ENCODE measurements around the gene DTX3. TPM values are rescaled to one million over a fixed set of nuclear protein-coding genes. Genes with fewer than 3 reads are reported as not detected.

Gene DTX3
- polyA plus RNA-seq, 1 donor from 2014 or later = 141 TPM

Other genes starting within 250 kb of the DTX3 start
- gene R3HDM2, start 173.8 kb upstream of the DTX3 start, polyA plus RNA-seq = 11.1 and 13.7 TPM in 2 replicates
- gene INHBC, start 170.0 kb upstream of the DTX3 start, polyA plus RNA-seq = not detected in 2 replicates
- 0.30 and 2.3 TPM in 2 replicates for gene INHBE, start 149.5 kb upstream of the DTX3 start, polyA plus RNA-seq
- gene GLI1, start 145.0 kb upstream of the DTX3 start, polyA plus RNA-seq = 4.2 TPM in 1 of 2 replicates, not detected in the other
- gene ARHGAP9, start 125.0 kb upstream of the DTX3 start, polyA plus RNA-seq = not detected in 2 replicates
- 312 and 321 TPM in 2 replicates for gene MARS1, start 116.8 kb upstream of the DTX3 start, polyA plus RNA-seq
- gene DDIT3, start 84.3 kb upstream of the DTX3 start, polyA plus RNA-seq = 24.0 and 25.8 TPM in 2 replicates
- 2.1 and 6.2 TPM in 2 replicates for gene MBD6, start 82.0 kb upstream of the DTX3 start, polyA plus RNA-seq
- 351 and 369 TPM in 2 replicates for gene DCTN2, start 57.6 kb upstream of the DTX3 start, polyA plus RNA-seq
- gene KIF5A, start 54.8 kb upstream of the DTX3 start, polyA plus RNA-seq = 58.8 and 67.5 TPM in 2 replicates
- gene PIP4K2C, start 13.6 kb upstream of the DTX3 start, polyA plus RNA-seq = 22.1 and 31.0 TPM in 2 replicates
- gene ARHGEF25, start 6.6 kb downstream of the DTX3 start, polyA plus RNA-seq = 12.9 and 18.8 TPM in 2 replicates
- gene B4GALNT1, start 28.4 kb downstream of the DTX3 start, polyA plus RNA-seq = 99.9 and 152 TPM in 2 replicates
- gene OS9, start 89.3 kb downstream of the DTX3 start, polyA plus RNA-seq = 223 and 248 TPM in 2 replicates
- gene AGAP2, start 133.9 kb downstream of the DTX3 start, polyA plus RNA-seq = 19.3 and 24.9 TPM in 2 replicates
- gene TSPAN31, start 140.2 kb downstream of the DTX3 start, polyA plus RNA-seq = 78.1 and 85.3 TPM in 2 replicates
- 81.3 and 104 TPM in 2 replicates for gene CDK4, start 147.5 kb downstream of the DTX3 start, polyA plus RNA-seq
- 34.5 and 47.8 TPM in 2 replicates for gene MARCHF9, start 150.3 kb downstream of the DTX3 start, polyA plus RNA-seq
- 0.86 and 1.4 TPM in 2 replicates for gene CYP27B1, start 162.3 kb downstream of the DTX3 start, polyA plus RNA-seq
- 1.9 and 2.0 TPM in 2 replicates for gene METTL1, start 167.3 kb downstream of the DTX3 start, polyA plus RNA-seq
- 1.6 and 2.0 TPM in 2 replicates for gene EEF1AKMT3, start 167.8 kb downstream of the DTX3 start, polyA plus RNA-seq
- 30.2 and 37.8 TPM in 2 replicates for gene TSFM, start 178.0 kb downstream of the DTX3 start, polyA plus RNA-seq
- 2.7 and 4.9 TPM in 2 replicates for gene AVIL, start 213.9 kb downstream of the DTX3 start, polyA plus RNA-seq
- 22.7 and 23.6 TPM in 2 replicates for gene CTDSP2, start 241.9 kb downstream of the DTX3 start, polyA plus RNA-seq